Measurements from ENCODE around the gene LMO7. TPM values are rescaled to one million over a fixed set of nuclear protein-coding genes. Genes with fewer than 3 reads are reported as not detected.

LMO7 gene
- total RNA-seq, 4 donors from 2014 or later = 60.5 to 108 (median 75.6) TPM

GRCh38 chr13:75647126-75647784 is 11.1 kb downstream of the LMO7 start:
- WGBS, 2 donors = 66 to 74% methylated on average over 1 of the region's 1 CpG
- intact Hi-C loops (cut with DNase I; ENCODE audit: low total_unique reads) = no loop called here
- no peak overlapping the region for H3K4me3 ChIP-seq (ENCODE audit: low read depth, poor library complexity, severe bottlenecking)
- TF ChIP-seq CTCF (IDR thresholded peaks at IDR 0.05) (no peak), POLR2A (IDR thresholded peaks at IDR 0.05) (no peak)
- no peak for DNase-seq (ENCODE audit: low spot score in 2 of 2)

- no peak for TF ChIP-seq CTCF (IDR thresholded peaks at IDR 0.05)
- no peak for TF ChIP-seq POLR2A (IDR thresholded peaks at IDR 0.05)
- H3K4me3 ChIP-seq (ENCODE audit: low read depth, poor library complexity, severe bottlenecking) = no peak overlapping the region
- 86 to 88% methylated on average over 2 of the region's 2 CpGs for WGBS, 2 donors
- DNase-seq (ENCODE audit: low spot score in 2 of 2) = no peak
- intact Hi-C loops (cut with DNase I; ENCODE audit: low total_unique reads) = no loop called here
These were observed 12.3 kb downstream of the LMO7 start for GRCh38 chr13:75648446-75648845.

- intact Hi-C loops (cut with DNase I; ENCODE audit: low total_unique reads) = no loop called here
- DNase-seq (ENCODE audit: low spot score in 2 of 2) = no peak
- WGBS, 2 donors = 62 to 68% methylated on average over 2 of the region's 2 CpGs
- TF ChIP-seq POLR2A (IDR thresholded peaks at IDR 0.05) (no peak), CTCF (IDR thresholded peaks at IDR 0.05) (no peak)
- no peak overlapping the region for H3K4me3 ChIP-seq (ENCODE audit: low read depth, poor library complexity, severe bottlenecking)
These were observed 14.9 kb downstream of the LMO7 start for GRCh38 chr13:75651013-75651412.

- 93 to 96% methylated on average over 2 of the region's 2 CpGs for WGBS, 2 donors
- H3K4me3 ChIP-seq (ENCODE audit: low read depth, poor library complexity, severe bottlenecking) = no peak overlapping the region
- no peak for DNase-seq (ENCODE audit: low spot score in 2 of 2)
- intact Hi-C loops (cut with DNase I; ENCODE audit: low total_unique reads) = no loop called here
- TF ChIP-seq POLR2A (IDR thresholded peaks at IDR 0.05) (no peak), CTCF (IDR thresholded peaks at IDR 0.05) (no peak)
These were observed 16.6 kb downstream of the LMO7 start for GRCh38 chr13:75652726-75653125.

- WGBS, 2 donors = 96 to 98% methylated on average over 3 of the region's 3 CpGs
- intact Hi-C loops (cut with DNase I; ENCODE audit: low total_unique reads) = no loop called here
- H3K4me3 ChIP-seq (ENCODE audit: low read depth, poor library complexity, severe bottlenecking) = no peak overlapping the region
- DNase-seq (ENCODE audit: low spot score in 2 of 2) = no peak
- no peak for TF ChIP-seq POLR2A (IDR thresholded peaks at IDR 0.05)
- TF ChIP-seq CTCF (IDR thresholded peaks at IDR 0.05) = no peak
These were observed 20.4 kb downstream of the LMO7 start for GRCh38 chr13:75656425-75656989.

GRCh38 chr13:75657111-75657510 is 21.0 kb downstream of the LMO7 start:
- intact Hi-C loops (cut with DNase I; ENCODE audit: low total_unique reads) = no loop called here
- TF ChIP-seq CTCF (IDR thresholded peaks at IDR 0.05) (no peak), POLR2A (IDR thresholded peaks at IDR 0.05) (no peak)
- DNase-seq (ENCODE audit: low spot score in 2 of 2) = no peak
- 95 to 100% methylated on average over 1 of the region's 1 CpG for WGBS, 2 donors
- H3K4me3 ChIP-seq (ENCODE audit: low read depth, poor library complexity, severe bottlenecking) = no peak overlapping the region
